ENCODE results near the gene GALNT15.

Gene GALNT15

GRCh38 chr3:16222547-16222946 lies 48.1 kb downstream of the GALNT15 start:
- TF ChIP-seq CTCF (IDR thresholded peaks at IDR 0.05; ENCODE audit: poor library complexity, severe bottlenecking): no peak
- no peak for DNase-seq (ENCODE audit: low spot score)
- H3K36me3 ChIP-seq (ENCODE audit: low read depth): no peaks in the 10 kb centered on the region

GRCh38 chr3:16224325-16224724 lies 49.8 kb downstream of the GALNT15 start:
- ATAC-seq (ENCODE audit: low read depth) (no peak), DNase-seq (ENCODE audit: low spot score) (no peak)

More at GRCh38 chr3:16222547-16222946, 48.1 kb downstream of the GALNT15 start:
- Histone ChIP-seq H3K27me3 (ENCODE audit: insufficient read depth, poor library complexity, severe bottlenecking) (no peaks in the 10 kb centered on the region), H3K9me3 (ENCODE audit: severe bottlenecking) (no peaks in the 10 kb centered on the region), H3K4me3 (ENCODE audit: severe bottlenecking) (no peak overlapping the region), H3K4me1 (ENCODE audit: insufficient read depth, poor library complexity, severe bottlenecking) (no peaks in the 10 kb centered on the region), H3K27ac (ENCODE audit: poor library complexity, severe bottlenecking) (no peak overlapping the region)
- no peak for ATAC-seq (ENCODE audit: low read depth)

GRCh38 chr3:16227566-16227965 lies 53.1 kb downstream of the GALNT15 start:
- no peak for DNase-seq (ENCODE audit: low spot score)
- no peaks in the 10 kb centered on the region for H3K4me1 ChIP-seq (ENCODE audit: insufficient read depth, poor library complexity, severe bottlenecking)
- no peaks in the 10 kb centered on the region for H3K9me3 ChIP-seq (ENCODE audit: severe bottlenecking)
- H3K36me3 ChIP-seq (ENCODE audit: low read depth): no peaks in the 10 kb centered on the region
- no peak overlapping the region for H3K27ac ChIP-seq (ENCODE audit: poor library complexity, severe bottlenecking)
- no peaks in the 10 kb centered on the region for H3K27me3 ChIP-seq (ENCODE audit: insufficient read depth, poor library complexity, severe bottlenecking)
- TF ChIP-seq CTCF (IDR thresholded peaks at IDR 0.05; ENCODE audit: poor library complexity, severe bottlenecking): no peak
- ATAC-seq (ENCODE audit: low read depth): no peak
- no peak overlapping the region for H3K4me3 ChIP-seq (ENCODE audit: severe bottlenecking)

More at GRCh38 chr3:16224325-16224724, 49.8 kb downstream of the GALNT15 start:
- H3K4me1 ChIP-seq (ENCODE audit: insufficient read depth, poor library complexity, severe bottlenecking): no peaks in the 10 kb centered on the region
- no peak for TF ChIP-seq CTCF (IDR thresholded peaks at IDR 0.05; ENCODE audit: poor library complexity, severe bottlenecking)
- no peak overlapping the region for H3K4me3 ChIP-seq (ENCODE audit: severe bottlenecking)
- H3K27ac ChIP-seq (ENCODE audit: poor library complexity, severe bottlenecking): no peak overlapping the region
- no peaks in the 10 kb centered on the region for H3K27me3 ChIP-seq (ENCODE audit: insufficient read depth, poor library complexity, severe bottlenecking)
- H3K9me3 ChIP-seq (ENCODE audit: severe bottlenecking): no peaks in the 10 kb centered on the region
- no peaks in the 10 kb centered on the region for H3K36me3 ChIP-seq (ENCODE audit: low read depth)

GRCh38 chr3:16229681-16230080 lies 55.2 kb downstream of the GALNT15 start:
- no peak for TF ChIP-seq CTCF (IDR thresholded peaks at IDR 0.05; ENCODE audit: poor library complexity, severe bottlenecking)
- no peak for ATAC-seq (ENCODE audit: low read depth)
- DNase-seq (ENCODE audit: low spot score): no peak

GRCh38 chr3:16231983-16232382 lies 57.5 kb downstream of the GALNT15 start:
- TF ChIP-seq CTCF (IDR thresholded peaks at IDR 0.05; ENCODE audit: poor library complexity, severe bottlenecking): no peak
- DNase-seq (ENCODE audit: low spot score) (no peak), ATAC-seq (ENCODE audit: low read depth) (no peak)
- no peaks in the 10 kb centered on the region for H3K4me1 ChIP-seq (ENCODE audit: insufficient read depth, poor library complexity, severe bottlenecking)
- H3K9me3 ChIP-seq (ENCODE audit: severe bottlenecking): no peaks in the 10 kb centered on the region
- no peak overlapping the region for H3K27ac ChIP-seq (ENCODE audit: poor library complexity, severe bottlenecking)
- no peaks in the 10 kb centered on the region for H3K36me3 ChIP-seq (ENCODE audit: low read depth)
- H3K4me3 ChIP-seq (ENCODE audit: severe bottlenecking): no peak overlapping the region
- H3K27me3 ChIP-seq (ENCODE audit: insufficient read depth, poor library complexity, severe bottlenecking): no peaks in the 10 kb centered on the region

More at GRCh38 chr3:16229681-16230080, 55.2 kb downstream of the GALNT15 start:
- H3K27me3 ChIP-seq (ENCODE audit: insufficient read depth, poor library complexity, severe bottlenecking): no peaks in the 10 kb centered on the region
- no peaks in the 10 kb centered on the region for H3K9me3 ChIP-seq (ENCODE audit: severe bottlenecking)
- no peak overlapping the region for H3K4me3 ChIP-seq (ENCODE audit: severe bottlenecking)
- H3K27ac ChIP-seq (ENCODE audit: poor library complexity, severe bottlenecking): no peak overlapping the region
- no peaks in the 10 kb centered on the region for H3K4me1 ChIP-seq (ENCODE audit: insufficient read depth, poor library complexity, severe bottlenecking)
- no peaks in the 10 kb centered on the region for H3K36me3 ChIP-seq (ENCODE audit: low read depth)

Data from RWPE2 (cell line).